Measurements from ENCODE around the gene SHROOM3.

Gene SHROOM3

GRCh38 chr4:76570141-76570973 lies 135.3 kb downstream of the SHROOM3 start:
- no peaks in the 10 kb centered on the region for H3K9me3 ChIP-seq
- H3K36me3 ChIP-seq = no peaks in the 10 kb centered on the region
- no peaks in the 10 kb centered on the region for H3K27me3 ChIP-seq
- no peak for TF ChIP-seq CTCF (IDR thresholded peaks at IDR 0.05; ENCODE audit: low read depth, low read length)
- H3K4me1 ChIP-seq = peaks cover 12% of the 10 kb centered on the region; the same call in 1 of the 2 replicates
- no peak for DNase-seq
- no peak overlapping the region for H3K4me3 ChIP-seq (ENCODE audit: low read depth, low read length)

GRCh38 chr4:76571274-76571673 lies 136.2 kb downstream of the SHROOM3 start:
- no peak for DNase-seq
- TF ChIP-seq CTCF (IDR thresholded peaks at IDR 0.05; ENCODE audit: low read depth, low read length) = no peak
- no peaks in the 10 kb centered on the region for H3K36me3 ChIP-seq
- no peaks in the 10 kb centered on the region for H3K9me3 ChIP-seq
- H3K4me3 ChIP-seq (ENCODE audit: low read depth, low read length) = no peak overlapping the region
- peaks cover 12% of the 10 kb centered on the region; the same call in 1 of the 2 replicates for H3K4me1 ChIP-seq
- no peaks in the 10 kb centered on the region for H3K27me3 ChIP-seq

GRCh38 chr4:76572224-76572623 lies 137.2 kb downstream of the SHROOM3 start:
- no peak for DNase-seq
- Histone ChIP-seq H3K4me3 (ENCODE audit: low read depth, low read length) (no peak overlapping the region), H3K4me1 (peaks cover 12% of the 10 kb centered on the region; the same call in 1 of the 2 replicates), H3K9me3 (no peaks in the 10 kb centered on the region), H3K27me3 (no peaks in the 10 kb centered on the region), H3K36me3 (no peaks in the 10 kb centered on the region)
- no peak for TF ChIP-seq CTCF (IDR thresholded peaks at IDR 0.05; ENCODE audit: low read depth, low read length)

GRCh38 chr4:76576824-76577223 lies 141.8 kb downstream of the SHROOM3 start:
- Histone ChIP-seq H3K36me3 (no peaks in the 10 kb centered on the region), H3K27me3 (no peaks in the 10 kb centered on the region), H3K9me3 (no peaks in the 10 kb centered on the region), H3K4me3 (ENCODE audit: low read depth, low read length) (no peak overlapping the region), H3K4me1 (peaks cover 25% of the 10 kb centered on the region)
- no peak for TF ChIP-seq CTCF (IDR thresholded peaks at IDR 0.05; ENCODE audit: low read depth, low read length)
- DNase-seq = no peak

GRCh38 chr4:76578002-76578560 lies 143.1 kb downstream of the SHROOM3 start:
- no peaks in the 10 kb centered on the region for H3K36me3 ChIP-seq

More at GRCh38 chr4:76578002-76578560, 143.1 kb downstream of the SHROOM3 start:
- H3K4me1 ChIP-seq = peaks cover 31% of the 10 kb centered on the region
- TF ChIP-seq CTCF (IDR thresholded peaks at IDR 0.05; ENCODE audit: low read depth, low read length) = no peak
- no peaks in the 10 kb centered on the region for H3K9me3 ChIP-seq
- no peak for DNase-seq
- H3K4me3 ChIP-seq (ENCODE audit: low read depth, low read length) = no peak overlapping the region
- no peaks in the 10 kb centered on the region for H3K27me3 ChIP-seq

Data from BE2C (cell line).